ENCODE results near the gene SUSD4.

DNA sequence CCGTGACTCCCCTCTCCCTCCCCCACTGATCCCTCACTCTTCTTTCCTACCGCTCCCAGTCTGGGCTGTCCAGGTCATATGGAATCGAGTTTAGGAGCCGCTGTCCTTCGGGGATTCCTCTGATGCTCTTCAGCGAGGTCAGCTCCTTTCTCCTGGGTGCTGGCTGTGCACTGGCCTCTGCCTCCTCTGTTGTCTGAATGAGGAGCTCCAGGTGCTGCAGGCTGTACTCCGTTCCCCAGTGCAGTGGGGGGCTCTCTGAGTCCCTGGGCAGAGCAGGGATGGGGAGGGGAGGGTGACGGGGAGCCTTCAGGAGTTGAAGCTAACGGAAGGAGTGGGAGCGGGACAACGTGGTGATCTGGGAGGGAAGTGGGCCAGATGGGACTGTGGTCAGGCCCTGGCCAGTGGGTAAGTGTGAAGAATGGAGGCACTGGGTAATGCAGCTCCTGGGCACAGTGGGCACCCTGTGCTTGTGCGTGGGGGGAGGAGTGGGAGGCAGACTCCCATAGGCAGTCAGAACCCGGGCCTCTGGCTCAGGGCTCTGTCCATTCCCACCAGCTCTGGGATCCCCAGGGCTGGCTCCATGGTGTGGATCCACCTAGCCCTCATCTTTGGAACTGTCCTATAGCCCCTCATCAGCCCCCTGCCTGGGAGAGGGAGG lies 161.5 kb downstream of the SUSD4 start:
- TF ChIP-seq GATA2 (IDR thresholded peaks at IDR 0.05; ENCODE audit: low read depth, low read length) (no peak), GATA3 (IDR thresholded peaks at IDR 0.05; ENCODE audit: low read depth, low read length) (no peak)
